ENCODE measurements around the gene LPCAT3. TPM values are rescaled to one million over a fixed set of nuclear protein-coding genes. Genes with fewer than 3 reads are reported as not detected.

Gene LPCAT3
- total and polyA plus RNA-seq, 2 of the 13 experiments (the other 11 are each of a cell fraction or from before 2014, with no cell fraction given), result 44.5 to 64.3 TPM

DNA sequence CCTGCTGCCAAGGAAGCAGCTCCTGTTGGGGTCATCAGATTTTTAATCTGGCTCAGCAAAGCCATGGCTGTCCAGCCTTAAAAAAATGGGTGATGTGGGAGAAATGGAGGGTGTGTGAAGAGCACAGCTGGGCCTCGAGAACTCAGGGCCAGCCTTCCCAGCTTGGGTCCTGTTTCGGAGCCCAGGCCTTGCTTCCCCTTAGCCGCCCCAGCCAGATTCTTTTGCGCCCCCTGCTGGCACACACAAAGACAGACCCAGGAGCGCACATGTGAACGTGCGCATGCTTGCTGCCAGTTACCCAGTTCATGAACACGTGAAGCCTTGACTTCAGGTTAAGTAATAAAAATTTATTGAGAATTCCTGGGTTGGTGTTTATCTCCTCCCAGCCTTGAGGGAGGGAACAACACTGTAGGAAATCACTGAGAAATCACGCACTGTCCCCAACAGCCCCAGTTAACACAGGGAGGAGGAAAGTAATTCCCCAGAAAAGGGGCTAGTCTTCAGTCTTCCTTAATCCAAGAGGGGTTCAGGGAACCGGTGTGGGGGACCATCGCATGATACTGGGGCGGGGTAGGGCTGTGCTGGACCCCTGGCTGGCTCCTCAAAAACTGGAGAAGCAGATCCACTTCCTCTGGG is 53.1 kb downstream of the LPCAT3 start (continued):
- TF ChIP-seq, protein P1, sequence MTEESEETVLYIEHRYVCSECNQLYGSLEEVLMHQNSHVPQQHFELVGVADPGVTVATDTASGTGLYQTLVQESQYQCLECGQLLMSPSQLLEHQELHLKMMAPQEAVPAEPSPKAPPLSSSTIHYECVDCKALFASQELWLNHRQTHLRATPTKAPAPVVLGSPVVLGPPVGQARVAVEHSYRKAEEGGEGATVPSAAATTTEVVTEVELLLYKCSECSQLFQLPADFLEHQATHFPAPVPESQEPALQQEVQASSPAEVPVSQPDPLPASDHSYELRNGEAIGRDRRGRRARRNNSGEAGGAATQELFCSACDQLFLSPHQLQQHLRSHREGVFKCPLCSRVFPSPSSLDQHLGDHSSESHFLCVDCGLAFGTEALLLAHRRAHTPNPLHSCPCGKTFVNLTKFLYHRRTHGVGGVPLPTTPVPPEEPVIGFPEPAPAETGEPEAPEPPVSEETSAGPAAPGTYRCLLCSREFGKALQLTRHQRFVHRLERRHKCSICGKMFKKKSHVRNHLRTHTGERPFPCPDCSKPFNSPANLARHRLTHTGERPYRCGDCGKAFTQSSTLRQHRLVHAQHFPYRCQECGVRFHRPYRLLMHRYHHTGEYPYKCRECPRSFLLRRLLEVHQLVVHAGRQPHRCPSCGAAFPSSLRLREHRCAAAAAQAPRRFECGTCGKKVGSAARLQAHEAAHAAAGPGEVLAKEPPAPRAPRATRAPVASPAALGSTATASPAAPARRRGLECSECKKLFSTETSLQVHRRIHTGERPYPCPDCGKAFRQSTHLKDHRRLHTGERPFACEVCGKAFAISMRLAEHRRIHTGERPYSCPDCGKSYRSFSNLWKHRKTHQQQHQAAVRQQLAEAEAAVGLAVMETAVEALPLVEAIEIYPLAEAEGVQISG (CRISPR knock-in tag; IDR thresholded peaks at IDR 0.05), result peak; percentile 51; the same call in 1 of the 2 replicates
- 0 out of 2 replicates have a peak, but pooled peaks have one; percentile 17 for TF ChIP-seq RARA (CRISPR knock-in tag; IDR thresholded peaks at IDR 0.05)
- 0 out of 2 replicates have a peak, but pooled peaks have one; percentile 69 for TF ChIP-seq POLR2AphosphoS2 (IDR thresholded peaks at IDR 0.05; ENCODE audit: low read depth, low read length)
- peak; percentile 26; the same call in 1 of the 2 replicates for TF ChIP-seq MXD4 (CRISPR knock-in tag; IDR thresholded peaks at IDR 0.05)
- TF ChIP-seq, protein P2, sequence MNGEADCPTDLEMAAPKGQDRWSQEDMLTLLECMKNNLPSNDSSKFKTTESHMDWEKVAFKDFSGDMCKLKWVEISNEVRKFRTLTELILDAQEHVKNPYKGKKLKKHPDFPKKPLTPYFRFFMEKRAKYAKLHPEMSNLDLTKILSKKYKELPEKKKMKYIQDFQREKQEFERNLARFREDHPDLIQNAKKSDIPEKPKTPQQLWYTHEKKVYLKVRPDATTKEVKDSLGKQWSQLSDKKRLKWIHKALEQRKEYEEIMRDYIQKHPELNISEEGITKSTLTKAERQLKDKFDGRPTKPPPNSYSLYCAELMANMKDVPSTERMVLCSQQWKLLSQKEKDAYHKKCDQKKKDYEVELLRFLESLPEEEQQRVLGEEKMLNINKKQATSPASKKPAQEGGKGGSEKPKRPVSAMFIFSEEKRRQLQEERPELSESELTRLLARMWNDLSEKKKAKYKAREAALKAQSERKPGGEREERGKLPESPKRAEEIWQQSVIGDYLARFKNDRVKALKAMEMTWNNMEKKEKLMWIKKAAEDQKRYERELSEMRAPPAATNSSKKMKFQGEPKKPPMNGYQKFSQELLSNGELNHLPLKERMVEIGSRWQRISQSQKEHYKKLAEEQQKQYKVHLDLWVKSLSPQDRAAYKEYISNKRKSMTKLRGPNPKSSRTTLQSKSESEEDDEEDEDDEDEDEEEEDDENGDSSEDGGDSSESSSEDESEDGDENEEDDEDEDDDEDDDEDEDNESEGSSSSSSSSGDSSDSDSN (CRISPR knock-in tag; IDR thresholded peaks at IDR 0.05), result 0 out of 2 replicates have a peak, but pooled peaks have one; percentile 34
- peak; percentile 33; the same call in 1 of the 2 replicates for TF ChIP-seq ZNF549 (CRISPR knock-in tag; IDR thresholded peaks at IDR 0.05)
- TF ChIP-seq MTF2 (CRISPR knock-in tag; IDR thresholded peaks at IDR 0.05; ENCODE audit: borderline replicate concordance), result no peak
- TF ChIP-seq GABPA (IDR thresholded peaks at IDR 0.05; ENCODE audit: low read depth, low read length), result no peak
- peak; percentile 43; the same call in 1 of the 2 replicates for TF ChIP-seq GABPA (CRISPR knock-in tag; IDR thresholded peaks at IDR 0.05; ENCODE audit: low read depth)
- peak; percentile 80 for TF ChIP-seq BHLHE40 (IDR thresholded peaks at IDR 0.05; ENCODE audit: low read length)
- TF ChIP-seq EZH2 (conservative IDR thresholded peaks at IDR 0.05; ENCODE audit: low read depth, low read length), result no peak
- TF ChIP-seq HOXD1 (CRISPR knock-in tag; IDR thresholded peaks at IDR 0.05), result peak; percentile 53; the same call in 1 of the 2 replicates
- no peak for TF ChIP-seq ZBTB20 (CRISPR knock-in tag; IDR thresholded peaks at IDR 0.05; ENCODE audit: borderline replicate concordance, low read depth)
- TF ChIP-seq, protein P3, sequence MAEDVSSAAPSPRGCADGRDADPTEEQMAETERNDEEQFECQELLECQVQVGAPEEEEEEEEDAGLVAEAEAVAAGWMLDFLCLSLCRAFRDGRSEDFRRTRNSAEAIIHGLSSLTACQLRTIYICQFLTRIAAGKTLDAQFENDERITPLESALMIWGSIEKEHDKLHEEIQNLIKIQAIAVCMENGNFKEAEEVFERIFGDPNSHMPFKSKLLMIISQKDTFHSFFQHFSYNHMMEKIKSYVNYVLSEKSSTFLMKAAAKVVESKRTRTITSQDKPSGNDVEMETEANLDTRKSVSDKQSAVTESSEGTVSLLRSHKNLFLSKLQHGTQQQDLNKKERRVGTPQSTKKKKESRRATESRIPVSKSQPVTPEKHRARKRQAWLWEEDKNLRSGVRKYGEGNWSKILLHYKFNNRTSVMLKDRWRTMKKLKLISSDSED (CRISPR knock-in tag; IDR thresholded peaks at IDR 0.05), result no peak
- 0 out of 2 replicates have a peak, but pooled peaks have one; percentile 29 for TF ChIP-seq MEIS1 (CRISPR knock-in tag; IDR thresholded peaks at IDR 0.05; ENCODE audit: borderline replicate concordance)
- peak; percentile 35 for TF ChIP-seq CBX1 (IDR thresholded peaks at IDR 0.05; ENCODE audit: low read depth)
- TF ChIP-seq ERF (CRISPR knock-in tag; IDR thresholded peaks at IDR 0.05), result 0 out of 2 replicates have a peak, but pooled peaks have one; percentile 45
- TF ChIP-seq, protein P4, sequence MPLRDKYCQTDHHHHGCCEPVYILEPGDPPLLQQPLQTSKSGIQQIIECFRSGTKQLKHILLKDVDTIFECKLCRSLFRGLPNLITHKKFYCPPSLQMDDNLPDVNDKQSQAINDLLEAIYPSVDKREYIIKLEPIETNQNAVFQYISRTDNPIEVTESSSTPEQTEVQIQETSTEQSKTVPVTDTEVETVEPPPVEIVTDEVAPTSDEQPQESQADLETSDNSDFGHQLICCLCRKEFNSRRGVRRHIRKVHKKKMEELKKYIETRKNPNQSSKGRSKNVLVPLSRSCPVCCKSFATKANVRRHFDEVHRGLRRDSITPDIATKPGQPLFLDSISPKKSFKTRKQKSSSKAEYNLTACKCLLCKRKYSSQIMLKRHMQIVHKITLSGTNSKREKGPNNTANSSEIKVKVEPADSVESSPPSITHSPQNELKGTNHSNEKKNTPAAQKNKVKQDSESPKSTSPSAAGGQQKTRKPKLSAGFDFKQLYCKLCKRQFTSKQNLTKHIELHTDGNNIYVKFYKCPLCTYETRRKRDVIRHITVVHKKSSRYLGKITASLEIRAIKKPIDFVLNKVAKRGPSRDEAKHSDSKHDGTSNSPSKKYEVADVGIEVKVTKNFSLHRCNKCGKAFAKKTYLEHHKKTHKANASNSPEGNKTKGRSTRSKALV (CRISPR knock-in tag; IDR thresholded peaks at IDR 0.05), result 0 out of 2 replicates have a peak, but pooled peaks have one; percentile 60
- TF ChIP-seq ZNF629 (CRISPR knock-in tag; conservative IDR thresholded peaks at IDR 0.05), result 0 out of 2 replicates have a peak, but pooled peaks have one; percentile 11
- TF ChIP-seq ZFY (CRISPR knock-in tag; IDR thresholded peaks at IDR 0.05), result peak; percentile 67; the same call in 1 of the 2 replicates
- TF ChIP-seq KDM2A (CRISPR knock-in tag; IDR thresholded peaks at IDR 0.05; ENCODE audit: borderline replicate concordance, low read depth), result peak; percentile 61; the same call in 1 of the 2 replicates
- TF ChIP-seq HDAC2 (CRISPR knock-in tag; IDR thresholded peaks at IDR 0.05), result 0 out of 2 replicates have a peak, but pooled peaks have one; percentile 14

Measured in HepG2 (cell line).